ENCODE measurements around the gene ADAMTS17.
"Not testable (repeated sequence)": the region's sequence is repeated elsewhere in the genome, so short reads cannot be mapped to it uniquely, and the experiment has no call there.

ADAMTS17 gene

GRCh38 chr15:99932676-99933402, 408.9 kb downstream of the ADAMTS17 start:
- H3K4me3 ChIP-seq (ENCODE audit: low read depth, low read length) = no peak overlapping the region
- TF ChIP-seq CTCF (IDR thresholded peaks at IDR 0.05; ENCODE audit: low read depth, low read length, missing control alignments) = no peak
- DNase-seq (ENCODE audit: low read depth) = no peak

GRCh38 chr15:99931703-99932603, 409.8 kb downstream of the ADAMTS17 start:
- no peak overlapping the region for H3K4me3 ChIP-seq (ENCODE audit: low read depth, low read length)
- DNase-seq (ENCODE audit: low read depth) = no peak
- TF ChIP-seq CTCF (IDR thresholded peaks at IDR 0.05; ENCODE audit: low read depth, low read length, missing control alignments) = no peak

- no peak for DNase-seq (ENCODE audit: low read depth)
These were observed 411.1 kb downstream of the ADAMTS17 start for GRCh38 chr15:99930696-99931095.

GRCh38 chr15:99929266-99929665, 412.5 kb downstream of the ADAMTS17 start:
- no peak for DNase-seq (ENCODE audit: low read depth)
- H3K4me3 ChIP-seq (ENCODE audit: low read depth, low read length) = no peak overlapping the region
- TF ChIP-seq CTCF (IDR thresholded peaks at IDR 0.05; ENCODE audit: low read depth, low read length, missing control alignments) = no peak

More at GRCh38 chr15:99930696-99931095, 411.1 kb downstream of the ADAMTS17 start:
- H3K4me3 ChIP-seq (ENCODE audit: low read depth, low read length) = no peak overlapping the region
- no peak for TF ChIP-seq CTCF (IDR thresholded peaks at IDR 0.05; ENCODE audit: low read depth, low read length, missing control alignments)

- peak; percentile 75 for TF ChIP-seq CTCF (IDR thresholded peaks at IDR 0.05; ENCODE audit: low read depth, low read length, missing control alignments)
- DNase-seq (ENCODE audit: low read depth) = no peak
- peak overlapping the region; percentile 64 for H3K4me3 ChIP-seq (ENCODE audit: low read depth, low read length)
These were observed 413.3 kb downstream of the ADAMTS17 start for GRCh38 chr15:99928429-99928981.

GRCh38 chr15:99926532-99926931, 415.2 kb downstream of the ADAMTS17 start:
- H3K4me3 ChIP-seq (ENCODE audit: low read depth, low read length); DNase-seq (ENCODE audit: low read depth): not testable (repeated sequence)

All from GM12864 (cell line).